ENCODE data around the gene UCHL5.

Gene UCHL5

DNA sequence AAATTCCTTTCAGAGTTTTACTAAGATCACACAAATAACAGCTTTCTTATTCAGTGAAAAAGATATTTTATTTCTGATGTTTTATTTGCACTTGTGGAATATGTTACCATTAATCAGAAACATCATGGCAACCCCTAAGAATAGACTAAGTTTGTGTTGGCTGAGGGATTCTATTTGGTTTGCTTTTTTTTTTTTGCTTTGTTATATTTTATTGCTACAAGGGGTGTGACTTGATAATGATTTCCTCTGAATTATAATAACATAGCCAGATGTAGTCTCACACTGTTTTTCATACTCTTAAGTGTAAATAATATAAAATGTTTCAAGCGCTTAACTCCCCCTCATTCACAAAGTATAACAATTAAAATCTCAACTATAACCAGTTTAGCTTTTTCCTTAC lies 26.1 kb upstream of the UCHL5 start:
- no peak for DNase-seq (ENCODE audit: low spot score)
- in situ Hi-C loops (cut with MboI; ENCODE audit: low pct_unique_long_range_greater_than_20kb, low sequenced_read_pairs, unreplicated experiment): no loop called here
- TF ChIP-seq, protein P1, sequence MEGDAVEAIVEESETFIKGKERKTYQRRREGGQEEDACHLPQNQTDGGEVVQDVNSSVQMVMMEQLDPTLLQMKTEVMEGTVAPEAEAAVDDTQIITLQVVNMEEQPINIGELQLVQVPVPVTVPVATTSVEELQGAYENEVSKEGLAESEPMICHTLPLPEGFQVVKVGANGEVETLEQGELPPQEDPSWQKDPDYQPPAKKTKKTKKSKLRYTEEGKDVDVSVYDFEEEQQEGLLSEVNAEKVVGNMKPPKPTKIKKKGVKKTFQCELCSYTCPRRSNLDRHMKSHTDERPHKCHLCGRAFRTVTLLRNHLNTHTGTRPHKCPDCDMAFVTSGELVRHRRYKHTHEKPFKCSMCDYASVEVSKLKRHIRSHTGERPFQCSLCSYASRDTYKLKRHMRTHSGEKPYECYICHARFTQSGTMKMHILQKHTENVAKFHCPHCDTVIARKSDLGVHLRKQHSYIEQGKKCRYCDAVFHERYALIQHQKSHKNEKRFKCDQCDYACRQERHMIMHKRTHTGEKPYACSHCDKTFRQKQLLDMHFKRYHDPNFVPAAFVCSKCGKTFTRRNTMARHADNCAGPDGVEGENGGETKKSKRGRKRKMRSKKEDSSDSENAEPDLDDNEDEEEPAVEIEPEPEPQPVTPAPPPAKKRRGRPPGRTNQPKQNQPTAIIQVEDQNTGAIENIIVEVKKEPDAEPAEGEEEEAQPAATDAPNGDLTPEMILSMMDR (IDR thresholded peaks at IDR 0.05; ENCODE audit: extremely low read depth, insufficient read depth, missing control alignments): no peak

GRCh38 chr1:193083365-193084088 lies 24.4 kb upstream of the UCHL5 start:
- in situ Hi-C loops (cut with MboI; ENCODE audit: low pct_unique_long_range_greater_than_20kb, low sequenced_read_pairs, unreplicated experiment): no loop called here
- peak; percentile 32 for DNase-seq (ENCODE audit: low spot score)
- TF ChIP-seq, protein P1 (IDR thresholded peaks at IDR 0.05; ENCODE audit: extremely low read depth, insufficient read depth, missing control alignments): no peak

GRCh38 chr1:193079187-193079586 lies 20.0 kb upstream of the UCHL5 start:
- in situ Hi-C loops (cut with MboI; ENCODE audit: low pct_unique_long_range_greater_than_20kb, low sequenced_read_pairs, unreplicated experiment): no loop called here

GRCh38 chr1:193077991-193078390 lies 18.8 kb upstream of the UCHL5 start:
- in situ Hi-C loops (cut with MboI; ENCODE audit: low pct_unique_long_range_greater_than_20kb, low sequenced_read_pairs, unreplicated experiment): no loop called here
- TF ChIP-seq, protein P1 (IDR thresholded peaks at IDR 0.05; ENCODE audit: extremely low read depth, insufficient read depth, missing control alignments): no peak
- DNase-seq (ENCODE audit: low spot score): no peak

More at GRCh38 chr1:193079187-193079586, 20.0 kb upstream of the UCHL5 start:
- DNase-seq (ENCODE audit: low spot score): no peak
- TF ChIP-seq, protein P1 (IDR thresholded peaks at IDR 0.05; ENCODE audit: extremely low read depth, insufficient read depth, missing control alignments): no peak

DNA sequence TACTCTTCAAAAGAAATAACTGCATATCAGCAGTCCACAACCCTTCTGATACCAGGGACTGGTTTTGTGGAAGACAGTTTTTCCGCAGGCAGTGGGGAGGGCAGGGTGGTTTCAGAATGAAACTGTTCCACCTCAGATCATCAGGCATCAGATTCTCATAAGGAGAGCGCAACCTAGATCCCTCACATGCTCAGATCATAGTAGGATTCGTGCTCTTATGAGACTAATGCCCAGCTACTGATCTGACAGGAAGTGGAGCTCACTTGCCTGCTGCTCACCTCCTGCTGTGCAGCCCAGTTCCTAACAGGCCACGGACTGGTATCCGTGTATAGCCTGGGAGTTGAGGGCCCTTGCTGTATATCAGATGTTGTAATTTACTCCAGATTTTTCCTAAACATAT lies 11.8 kb upstream of the UCHL5 start:
- DNase-seq (ENCODE audit: low spot score): no peak
- TF ChIP-seq, protein P1 (IDR thresholded peaks at IDR 0.05; ENCODE audit: extremely low read depth, insufficient read depth, missing control alignments): no peak
- in situ Hi-C loops (cut with MboI; ENCODE audit: low pct_unique_long_range_greater_than_20kb, low sequenced_read_pairs, unreplicated experiment): no loop called here

GRCh38 chr1:193070386-193070753 lies 11.2 kb upstream of the UCHL5 start:
- in situ Hi-C loops (cut with MboI; ENCODE audit: low pct_unique_long_range_greater_than_20kb, low sequenced_read_pairs, unreplicated experiment): no loop called here
- TF ChIP-seq, protein P1 (IDR thresholded peaks at IDR 0.05; ENCODE audit: extremely low read depth, insufficient read depth, missing control alignments): no peak
- DNase-seq (ENCODE audit: low spot score): no peak
